MCF 10A (cell line): ENCODE results near the gene USP9X. TPM values are rescaled to one million over a fixed set of nuclear protein-coding genes. Genes with fewer than 3 reads are reported as not detected.
"Not testable (repeated sequence)": the region's sequence is repeated elsewhere in the genome, so short reads cannot be mapped to it uniquely, and the experiment has no call there.

Experiments used
- BruUV-seq: library from RNA; stranded (reverse); fragments of 400-500 nt; replicated peaks from 2 replicates; lab custom pipeline; 2021; lab: Mats Ljungman, UMichigan
- CTCF ChIA-PET: fragments of 300-600 bp; sonication (Branson Sonifier 250); formaldehyde crosslinking; extraction: SDS; loops from one replicate; lab custom pipeline; 2021; ENCODE audit warnings: antibody characterized with exemption, inconsistent platforms; lab: Yijun Ruan, JAX
- POLR2A ChIA-PET: fragments of 300-600, 350-650 bp; sonication (Branson Sonifier 250); formaldehyde crosslinking; extraction: SDS; loops from one replicate; lab custom pipeline; 2020; ENCODE audit warnings: antibody characterized with exemption, inconsistent platforms; lab: Yijun Ruan, JAX
- DNase-seq: peaks from one replicate; pipeline ENCODE4 v3.0.0-alpha.2; 2018; ENCODE audit not compliant: unreplicated experiment
- H3K27ac Mint-ChIP-seq: one replicate; pipeline ENCODE4 v1.8.0; 2022; ENCODE audit warnings: mild to moderate bottlenecking, low read depth, mixed read lengths; ENCODE audit not compliant: unreplicated experiment
- H3K27me3 Mint-ChIP-seq: one replicate; pipeline ENCODE4 v1.8.0; 2022; ENCODE audit warnings: mixed read lengths; ENCODE audit not compliant: insufficient read depth, unreplicated experiment
- H3K36me3 Mint-ChIP-seq: one replicate; pipeline ENCODE4 v1.8.0; 2022; ENCODE audit warnings: mild to moderate bottlenecking, moderate library complexity, mixed read lengths; ENCODE audit not compliant: insufficient read depth, unreplicated experiment
- H3K4me1 Mint-ChIP-seq: one replicate; pipeline ENCODE4 v1.8.0; 2022; ENCODE audit warnings: mixed read lengths; ENCODE audit not compliant: insufficient read depth, unreplicated experiment
- H3K4me3 Mint-ChIP-seq: one replicate; pipeline ENCODE4 v1.8.0; 2022; ENCODE audit warnings: mild to moderate bottlenecking, moderate library complexity, mixed read lengths; ENCODE audit not compliant: unreplicated experiment
- H3K9me3 Mint-ChIP-seq: one replicate; pipeline ENCODE4 v1.8.0; 2022; ENCODE audit warnings: mixed read lengths; ENCODE audit not compliant: unreplicated experiment
- CTCF ChIP-seq: fragments of 200-600 bp; IDR thresholded peaks from one replicate; pipeline ENCODE4 v1.8.0; 2022; ENCODE audit warnings: antibody characterized with exemption, mild to moderate bottlenecking; ENCODE audit not compliant: unreplicated experiment
- intact Hi-C: fragments of 100-400 bp; cut with micrococcal nuclease; formaldehyde crosslinking; loops from 2 replicates; pipeline ENCODE4 v1.14.1; 2022
- total RNA-seq: library from RNA; stranded (reverse); gene quantifications from 2 replicates; pipeline ENCODE4 v1.2.3, GENCODE V29; 2022

Gene USP9X
- total RNA-seq, 1 experiment from 2014 or later = 77.9 TPM

- Mint-ChIP-seq H3K9me3 (no peaks in the 10 kb centered on the region), H3K4me1 (no peaks in the 10 kb centered on the region), H3K27me3 (no peaks in the 10 kb centered on the region), H3K4me3 (no peak overlapping the region), H3K36me3 (peaks cover 30% of the 10 kb centered on the region), H3K27ac (no peak overlapping the region)
- TF ChIP-seq CTCF = peak; percentile 61
- no TSS peak for BruUV-seq
- peak; percentile 66 for DNase-seq
- intact Hi-C loops = loop anchor here (1.0 kb wide), 2 partner anchors 73 to 529 kb away; no protein-coding TSS in a partner anchor
- POLR2A ChIA-PET = interaction anchor here (0.7 to 1.7 kb wide), 5 partner anchors 12 to 74 kb away, joined by 3 to 6 read pairs (median 4); no protein-coding TSS in a partner anchor
- CTCF ChIA-PET = interaction anchor here (0.6 to 5.0 kb wide), 48 partner anchors 7 to 1786 kb away, joined by 3 to 98 read pairs (median 4); no protein-coding TSS in a partner anchor
Observed at GRCh38 chrX:41180194-41180908, 95.1 kb downstream of the USP9X start.

GRCh38 chrX:41184312-41184711 is 99.1 kb downstream of the USP9X start:
- Mint-ChIP-seq H3K4me1 (no peaks in the 10 kb centered on the region), H3K27ac (no peak overlapping the region), H3K36me3 (peaks cover 48% of the 10 kb centered on the region), H3K27me3 (no peaks in the 10 kb centered on the region), H3K4me3 (no peak overlapping the region), H3K9me3 (no peaks in the 10 kb centered on the region)
- TF ChIP-seq CTCF = no peak
- DNase-seq = no peak
- CTCF ChIA-PET = interaction anchor here (0.6 to 1.8 kb wide), 3 partner anchors 13 to 69 kb away, joined by 4 to 8 read pairs (median 4); no protein-coding TSS in a partner anchor
- POLR2A ChIA-PET = no interaction called here
- BruUV-seq = no TSS peak
- intact Hi-C loops = no loop called here

- POLR2A ChIA-PET, BruUV-seq: not testable (repeated sequence)
Observed at GRCh38 chrX:41186946-41187345, 101.7 kb downstream of the USP9X start.

GRCh38 chrX:41189156-41189555 is 103.9 kb downstream of the USP9X start:
- Mint-ChIP-seq H3K27ac (no peak overlapping the region), H3K36me3 (peaks cover 69% of the 10 kb centered on the region), H3K27me3 (no peaks in the 10 kb centered on the region), H3K4me1 (peaks cover 17% of the 10 kb centered on the region), H3K9me3 (peaks cover 7% of the 10 kb centered on the region), H3K4me3 (no peak overlapping the region)
- CTCF ChIA-PET = interaction anchor here (0.6 to 1.0 kb wide), 2 partner anchors 9 to 64 kb away, joined by 4 read pairs; no protein-coding TSS in a partner anchor
- POLR2A ChIA-PET = no interaction called here
- no peak for DNase-seq
- TF ChIP-seq CTCF = no peak
- intact Hi-C loops = no loop called here
- BruUV-seq = no TSS peak

More at GRCh38 chrX:41186946-41187345, 101.7 kb downstream of the USP9X start:
- intact Hi-C loops, H3K27ac Mint-ChIP-seq, DNase-seq, H3K4me3 Mint-ChIP-seq, H3K27me3 Mint-ChIP-seq, H3K4me1 Mint-ChIP-seq, H3K9me3 Mint-ChIP-seq: not testable (repeated sequence)
- peaks cover 72% of the 10 kb centered on the region for H3K36me3 Mint-ChIP-seq
- CTCF ChIA-PET = interaction anchor here (0.6 to 1.8 kb wide), 3 partner anchors 8 to 1533 kb away, joined by 3 to 9 read pairs (median 5); no protein-coding TSS in a partner anchor
